ENCODE data around the gene PRRG2. TPM values are rescaled to one million over a fixed set of nuclear protein-coding genes. Genes with fewer than 3 reads are reported as not detected.

Gene PRRG2
- total and polyA plus RNA-seq, 9 of the 15 experiments (the other 6 are each of a cell fraction or from before 2014, with no cell fraction given) = 0.06 to 1.1 (median 0.33) TPM

- TF ChIP-seq ZNF75A (CRISPR knock-in tag; IDR thresholded peaks at IDR 0.05) (peak; percentile 53; the same call in 1 of the 2 replicates), SMARCB1 (IDR thresholded peaks at IDR 0.05; ENCODE audit: insufficient read length, low read depth) (no peak), ZFP30 (CRISPR knock-in tag; IDR thresholded peaks at IDR 0.05; ENCODE audit: borderline replicate concordance) (no peak), POLR2B (IDR thresholded peaks at IDR 0.05; ENCODE audit: low read depth, partially characterized antibody) (no peak), EWSR1 (IDR thresholded peaks at IDR 0.05; ENCODE audit: borderline replicate concordance, low read depth, partially characterized antibody) (no peak), MCM3 (IDR thresholded peaks at IDR 0.05) (no peak), CCAR2 (IDR thresholded peaks at IDR 0.05; ENCODE audit: low read depth, low read length) (no peak), TCF3 (CRISPR knock-in tag; IDR thresholded peaks at IDR 0.05) (no peak), BRCA1 (IDR thresholded peaks at IDR 0.05) (no peak), BRCA1 (CRISPR knock-in tag; IDR thresholded peaks at IDR 0.05) (no peak), CSDE1 (IDR thresholded peaks at IDR 0.05) (no peak), ZNF57 (CRISPR knock-in tag; IDR thresholded peaks at IDR 0.05) (0 out of 2 replicates have a peak, but pooled peaks have one; percentile 72), NFIX (CRISPR knock-in tag; IDR thresholded peaks at IDR 0.05; ENCODE audit: low read depth) (no peak), DACH1 (IDR thresholded peaks at IDR 0.05; ENCODE audit: partially characterized antibody) (no peak), NCOR1 (IDR thresholded peaks at IDR 0.05) (no peak), PML (IDR thresholded peaks at IDR 0.05; ENCODE audit: low read length) (no peak), SP2 (IDR thresholded peaks at IDR 0.05; ENCODE audit: extremely low read depth, low read depth, low read length, poor library complexity, severe bottlenecking) (no peak), RCOR1 (IDR thresholded peaks at IDR 0.05; ENCODE audit: borderline replicate concordance in 1 of 2, low read depth in 2 of 2, low read length in 2 of 2) (no peak), POU5F1 (IDR thresholded peaks at IDR 0.05; ENCODE audit: borderline replicate concordance, low read depth, low read length, partially characterized antibody) (no peak), RBM14 (IDR thresholded peaks at IDR 0.05; ENCODE audit: borderline replicate concordance, insufficient read depth, low read depth, low read length) (no peak), CBFA2T2 (conservative IDR thresholded peaks at IDR 0.05) (no peak), SREBF2 (CRISPR knock-in tag; IDR thresholded peaks at IDR 0.05) (no peak)
- TF ChIP-seq, protein P1, sequence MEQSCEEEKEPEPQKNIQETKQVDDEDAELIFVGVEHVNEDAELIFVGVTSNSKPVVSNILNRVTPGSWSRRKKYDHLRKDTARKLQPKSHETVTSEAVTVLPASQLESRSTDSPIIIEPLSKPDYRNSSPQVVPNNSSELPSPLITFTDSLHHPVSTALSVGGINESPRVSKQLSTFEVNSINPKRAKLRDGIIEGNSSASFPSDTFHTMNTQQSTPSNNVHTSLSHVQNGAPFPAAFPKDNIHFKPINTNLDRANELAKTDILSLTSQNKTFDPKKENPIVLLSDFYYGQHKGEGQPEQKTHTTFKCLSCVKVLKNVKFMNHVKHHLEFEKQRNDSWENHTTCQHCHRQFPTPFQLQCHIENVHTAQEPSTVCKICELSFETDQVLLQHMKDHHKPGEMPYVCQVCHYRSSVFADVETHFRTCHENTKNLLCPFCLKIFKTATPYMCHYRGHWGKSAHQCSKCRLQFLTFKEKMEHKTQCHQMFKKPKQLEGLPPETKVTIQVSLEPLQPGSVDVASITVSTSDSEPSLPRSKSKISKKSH (CRISPR knock-in tag; IDR thresholded peaks at IDR 0.05) = no peak
- TF ChIP-seq, protein P2, sequence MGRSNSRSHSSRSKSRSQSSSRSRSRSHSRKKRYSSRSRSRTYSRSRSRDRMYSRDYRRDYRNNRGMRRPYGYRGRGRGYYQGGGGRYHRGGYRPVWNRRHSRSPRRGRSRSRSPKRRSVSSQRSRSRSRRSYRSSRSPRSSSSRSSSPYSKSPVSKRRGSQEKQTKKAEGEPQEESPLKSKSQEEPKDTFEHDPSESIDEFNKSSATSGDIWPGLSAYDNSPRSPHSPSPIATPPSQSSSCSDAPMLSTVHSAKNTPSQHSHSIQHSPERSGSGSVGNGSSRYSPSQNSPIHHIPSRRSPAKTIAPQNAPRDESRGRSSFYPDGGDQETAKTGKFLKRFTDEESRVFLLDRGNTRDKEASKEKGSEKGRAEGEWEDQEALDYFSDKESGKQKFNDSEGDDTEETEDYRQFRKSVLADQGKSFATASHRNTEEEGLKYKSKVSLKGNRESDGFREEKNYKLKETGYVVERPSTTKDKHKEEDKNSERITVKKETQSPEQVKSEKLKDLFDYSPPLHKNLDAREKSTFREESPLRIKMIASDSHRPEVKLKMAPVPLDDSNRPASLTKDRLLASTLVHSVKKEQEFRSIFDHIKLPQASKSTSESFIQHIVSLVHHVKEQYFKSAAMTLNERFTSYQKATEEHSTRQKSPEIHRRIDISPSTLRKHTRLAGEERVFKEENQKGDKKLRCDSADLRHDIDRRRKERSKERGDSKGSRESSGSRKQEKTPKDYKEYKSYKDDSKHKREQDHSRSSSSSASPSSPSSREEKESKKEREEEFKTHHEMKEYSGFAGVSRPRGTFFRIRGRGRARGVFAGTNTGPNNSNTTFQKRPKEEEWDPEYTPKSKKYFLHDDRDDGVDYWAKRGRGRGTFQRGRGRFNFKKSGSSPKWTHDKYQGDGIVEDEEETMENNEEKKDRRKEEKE (IDR thresholded peaks at IDR 0.05; ENCODE audit: borderline replicate concordance in 1 of 2, control insufficient read depth in 1 of 2, low read depth in 2 of 2, low read length in 1 of 2) = no peak
- TF ChIP-seq, protein P3, sequence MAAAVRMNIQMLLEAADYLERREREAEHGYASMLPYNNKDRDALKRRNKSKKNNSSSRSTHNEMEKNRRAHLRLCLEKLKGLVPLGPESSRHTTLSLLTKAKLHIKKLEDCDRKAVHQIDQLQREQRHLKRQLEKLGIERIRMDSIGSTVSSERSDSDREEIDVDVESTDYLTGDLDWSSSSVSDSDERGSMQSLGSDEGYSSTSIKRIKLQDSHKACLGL (CRISPR knock-in tag; IDR thresholded peaks at IDR 0.05; ENCODE audit: borderline replicate concordance, poor library complexity, severe bottlenecking) = no peak
Measured at GRCh38 chr19:49579193-49579592, 1.9 kb upstream of the PRRG2 start (continued).
